H1 (cell line): ENCODE data around the gene APP. TPM values are rescaled to one million over a fixed set of nuclear protein-coding genes. Genes with fewer than 3 reads are reported as not detected.

Experiments
- KDM5A ChIP-seq: fragments of 200-600 bp; IDR thresholded peaks from 2 replicates; pipeline ENCODE4 v1.7.1; 2012; ENCODE audit warnings: mild to moderate bottlenecking, low read length, inconsistent platforms, mixed read lengths
- MAFK ChIP-seq: IDR thresholded peaks from 2 replicates; pipeline ENCODE4 v1.6.1; 2012; ENCODE audit warnings: low read depth, mild to moderate bottlenecking, improper control_type of control experiment, low read length
- TAF1 ChIP-seq: IDR thresholded peaks from 2 replicates; pipeline ENCODE4 v1.6.1; 2011; ENCODE audit warnings: mild to moderate bottlenecking, low read depth, low read length
- polyA plus RNA-seq, 7 experiments: library from polyadenylated mRNA; depleted of rRNA in 3 of 7; stranded (reverse) in 5 of 7; unstranded in 2 of 7; fragments of >200 nt in 5 of 7; fragments of 200-250 nt in 2 of 7; gene quantifications; 1 replicate in 5 of 7; 2 replicates in 1 of 7; 4 replicates in 1 of 7; pipeline versions ENCODE4 v1.2.1 to v1.2.3, GENCODE V29; 2011 to 2013; ENCODE audit warnings: missing spikeins in 2 of 7, mixed read lengths in 2 of 7
- total RNA-seq: library from RNA; stranded (reverse); fragmentation: NEBNext Ultra II Directional; extraction: Animal tissue kit (Norgen Biotek cat#: 25700); gene quantifications from 2 replicates; pipeline ENCODE4 v1.2.1, GENCODE V29; 2021

The APP gene
- total and polyA plus RNA-seq, 2 of the 8 experiments (the other 6 are each of a cell fraction or from before 2014, with no cell fraction given): 375 to 551 TPM

DNA sequence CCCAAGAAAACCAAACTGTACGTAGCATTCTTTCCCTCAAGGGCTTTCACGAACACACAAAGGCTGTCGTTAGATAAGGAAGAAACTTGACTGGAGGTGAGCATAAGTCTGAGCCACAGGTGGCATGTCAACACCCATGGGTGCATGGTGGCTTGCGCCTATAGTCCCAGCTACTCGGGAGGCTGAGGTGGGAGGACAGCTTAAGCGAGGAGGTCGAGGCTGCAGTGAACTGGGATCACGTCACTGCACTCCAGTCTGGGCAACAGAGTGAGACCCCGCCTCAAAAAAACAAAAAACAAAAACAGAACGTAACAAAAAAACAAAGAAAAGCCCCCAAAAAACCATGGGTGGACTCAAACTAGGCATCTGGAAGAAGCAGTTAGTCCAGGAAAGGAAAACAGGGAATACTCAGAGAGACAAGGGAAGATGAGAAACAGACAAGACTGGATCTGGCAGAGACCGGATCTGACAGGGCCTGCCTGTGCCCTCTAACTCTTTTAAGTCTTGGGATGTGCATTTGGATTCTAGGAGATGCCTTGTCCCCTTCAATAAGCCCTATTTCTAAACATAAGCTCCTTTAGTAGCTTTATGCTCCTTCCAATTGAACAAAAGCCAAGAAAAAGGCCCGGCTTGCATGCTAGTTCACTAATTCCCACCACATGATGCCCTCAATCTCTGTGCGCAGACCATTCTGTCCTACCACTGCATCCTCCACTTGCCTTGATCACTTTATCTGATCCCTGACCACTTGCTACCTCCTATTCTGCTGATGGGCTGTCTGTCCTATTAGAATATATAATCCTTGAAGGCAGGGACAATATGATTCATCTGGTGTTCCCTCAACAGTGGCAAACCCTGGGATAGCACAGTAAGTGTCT lies 73.8 kb downstream of the APP start (continued):
- TF ChIP-seq TAF1 (no peak), MAFK (no peak), KDM5A (no peak)
